Thymus (tissue), 11 donors: ENCODE results near the gene AVPR2. TPM values are rescaled to one million over a fixed set of nuclear protein-coding genes. Genes with fewer than 3 reads are reported as not detected.

Experiments
- DNase-seq, 9 donors: peaks; one replicate each; pipeline ENCODE4 v3.0.0-alpha.2; 2013; ENCODE audit warnings: low spot score in 9 of 9, low read depth in 6 of 9, missing footprints in 1 of 9
- H3K27ac ChIP-seq, 2 donors: one replicate each; pipeline ENCODE4 v1.5.1; 2013; ENCODE audit warnings: control low read depth in 1 of 2, low read depth in 1 of 2, low read length in 1 of 2, mild to moderate bottlenecking in 1 of 2, moderate library complexity in 1 of 2
- H3K27me3 ChIP-seq, 2 donors: one replicate each; pipeline ENCODE4 v1.5.1; 2013; ENCODE audit warnings: low read length in 1 of 2; ENCODE audit not compliant: control insufficient read depth in 2 of 2, insufficient read depth in 1 of 2
- H3K36me3 ChIP-seq, 2 donors: one replicate each; pipeline ENCODE4 v1.5.1; 2013; ENCODE audit warnings: low read length in 1 of 2, mild to moderate bottlenecking in 1 of 2, moderate library complexity in 1 of 2; ENCODE audit not compliant: control insufficient read depth in 2 of 2, insufficient read depth in 2 of 2
- H3K4me1 ChIP-seq, 2 donors: one replicate each; pipeline ENCODE4 v1.5.1; 2013; ENCODE audit warnings: low read length in 2 of 2; ENCODE audit not compliant: control insufficient read depth in 2 of 2, insufficient read depth in 2 of 2
- H3K4me3 ChIP-seq, 2 donors: one replicate each; pipeline ENCODE4 v1.5.1; 2013; ENCODE audit warnings: low read length in 2 of 2, control low read depth in 1 of 2, mild to moderate bottlenecking in 1 of 2
- H3K9me3 ChIP-seq, 2 donors: one replicate each; pipeline ENCODE4 v1.5.1; 2013; ENCODE audit warnings: low read length in 1 of 2, mild to moderate bottlenecking in 1 of 2; ENCODE audit not compliant: control insufficient read depth in 2 of 2, insufficient read depth in 1 of 2
- WGBS: extraction: QIAGEN DNeasy Blood & Tissue Kit; methylation state at CpG from one replicate; pipeline ENCODE4 v1.1.7; 2013; 5-methylcytosine and 5-hydroxymethylcytosine counted together
- polyA plus RNA-seq: library from polyadenylated mRNA; stranded (reverse); fragments of 200-250 nt; gene quantifications from one replicate; pipeline ENCODE4 v1.2.3, GENCODE V29; 2013
- total RNA-seq: library from RNA; stranded (reverse); fragments of 120-200 nt; gene quantifications from one replicate; pipeline ENCODE4 v1.2.4, GENCODE V29; 2013
- donor health status: healthy.

The AVPR2 gene
- total and polyA plus RNA-seq, 2 donors = 0.24 to 1.8 TPM

DNA sequence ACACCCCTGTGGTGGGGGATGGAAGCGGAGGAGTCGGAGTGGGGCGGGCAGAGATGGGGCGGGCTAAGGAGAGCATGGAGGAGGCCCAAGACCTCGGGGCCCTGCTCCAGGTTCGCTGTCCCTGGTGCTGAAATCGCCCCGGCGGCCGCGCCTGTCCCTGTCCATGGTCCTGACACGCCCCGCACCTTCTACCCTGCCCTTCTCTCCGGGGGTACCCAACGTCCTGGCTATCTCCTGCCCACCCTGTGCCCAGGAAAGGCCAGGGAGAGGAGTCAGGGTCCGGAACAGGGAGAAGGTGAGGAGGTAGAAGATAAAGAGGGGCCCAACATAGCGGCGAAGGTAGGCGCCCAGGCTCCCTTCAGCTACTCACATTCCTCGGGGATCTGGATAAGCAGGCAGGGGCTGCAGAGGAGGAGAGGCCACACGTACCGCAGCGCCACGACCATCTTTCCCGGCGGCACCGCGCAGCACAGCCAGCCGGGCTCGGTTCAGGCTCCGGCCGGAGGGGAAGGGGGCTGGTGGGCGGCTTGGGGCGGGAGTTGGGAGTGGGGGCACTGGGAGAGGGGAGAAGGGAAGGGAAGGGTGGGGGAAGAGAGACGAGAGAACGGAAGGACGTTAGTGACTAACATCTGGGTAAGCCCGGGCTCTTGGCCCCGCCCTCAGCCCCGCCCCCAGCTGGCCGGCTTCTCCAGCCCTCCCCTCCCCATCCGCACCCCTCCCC is 28.9 kb upstream of the AVPR2 start:
- no peaks in the 10 kb centered on the region for H3K36me3 ChIP-seq
- no peaks in the 10 kb centered on the region for H3K9me3 ChIP-seq
- H3K27ac ChIP-seq = no peak overlapping the region
- H3K4me3 ChIP-seq = no peak overlapping the region
- peaks cover 0 to 76% of the 10 kb centered on the region in 2 donors for H3K27me3 ChIP-seq
- WGBS = 3% methylated on average over 40 of the region's 42 CpGs
- DNase-seq = peak; percentile 16 to 79 (median 47)
- peaks cover 0 to 20% of the 10 kb centered on the region in 2 donors for H3K4me1 ChIP-seq

DNA sequence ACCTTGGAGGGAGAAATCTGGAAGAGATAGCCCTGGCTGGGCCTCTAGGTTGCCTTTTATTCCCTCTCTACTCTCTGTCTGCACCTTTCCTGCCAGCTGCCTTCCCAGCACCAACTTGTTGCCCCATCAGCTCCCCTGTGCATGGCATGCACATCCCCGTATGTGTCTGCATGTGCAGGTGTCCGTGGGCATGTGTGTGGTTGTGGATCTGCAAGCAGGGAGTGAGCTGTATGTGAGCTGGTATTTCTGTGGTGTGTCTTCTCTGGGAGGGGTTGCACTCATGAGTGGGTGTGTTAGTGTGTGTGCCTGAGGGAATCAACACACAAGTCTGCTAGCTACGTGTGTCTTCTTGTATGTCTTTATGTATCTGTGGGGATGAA is 28.4 kb upstream of the AVPR2 start:
- no peaks in the 10 kb centered on the region for H3K36me3 ChIP-seq
- peaks cover 0 to 78% of the 10 kb centered on the region in 2 donors for H3K27me3 ChIP-seq
- 77% methylated on average over 3 of the region's 3 CpGs for WGBS
- H3K4me1 ChIP-seq = peaks cover 0 to 20% of the 10 kb centered on the region in 2 donors
- H3K27ac ChIP-seq = no peak overlapping the region
- DNase-seq = no peak
- no peak overlapping the region for H3K4me3 ChIP-seq
- H3K9me3 ChIP-seq = no peaks in the 10 kb centered on the region

DNA sequence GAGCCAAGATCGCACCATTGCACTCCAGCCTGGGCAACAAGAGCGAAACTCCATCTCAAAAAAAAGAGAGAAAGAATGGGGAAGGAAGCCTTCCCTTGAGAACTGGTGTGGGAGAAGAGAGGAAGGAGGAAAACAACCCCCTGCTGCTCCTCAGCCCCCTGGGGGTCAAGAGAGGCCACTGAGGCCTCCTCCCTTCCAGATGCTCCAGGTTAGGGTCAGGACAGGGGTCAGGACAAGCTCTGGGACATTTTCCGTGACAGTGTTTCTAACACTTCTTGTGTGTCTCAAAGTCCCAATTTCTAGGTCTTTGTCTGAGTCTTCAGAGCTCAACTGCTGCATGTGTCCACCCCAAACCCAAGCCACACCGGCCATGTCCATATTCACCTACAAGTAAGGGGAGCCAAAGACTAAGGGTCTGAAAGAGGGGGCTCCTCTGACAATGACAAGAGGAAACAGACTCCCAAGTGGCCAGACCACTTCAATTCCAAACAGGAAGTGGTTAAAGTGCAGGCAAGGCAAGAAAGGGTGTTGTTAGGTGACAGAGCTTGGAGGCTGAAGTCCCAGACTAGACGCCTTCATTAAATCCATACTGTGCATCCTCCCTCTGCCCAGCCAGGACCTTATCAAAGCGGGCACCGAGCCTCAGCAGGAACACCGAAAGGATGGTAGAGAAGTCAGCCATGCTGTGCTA is 26.8 kb upstream of the AVPR2 start:
- no peak overlapping the region for H3K4me3 ChIP-seq
- no peaks in the 10 kb centered on the region for H3K9me3 ChIP-seq
- no peak for DNase-seq
- WGBS = 69% methylated on average over 8 of the region's 8 CpGs
- peaks cover 0 to 81% of the 10 kb centered on the region in 2 donors for H3K27me3 ChIP-seq
- H3K4me1 ChIP-seq = peaks cover 0 to 20% of the 10 kb centered on the region in 2 donors
- H3K36me3 ChIP-seq = no peaks in the 10 kb centered on the region
- no peak overlapping the region for H3K27ac ChIP-seq

DNA sequence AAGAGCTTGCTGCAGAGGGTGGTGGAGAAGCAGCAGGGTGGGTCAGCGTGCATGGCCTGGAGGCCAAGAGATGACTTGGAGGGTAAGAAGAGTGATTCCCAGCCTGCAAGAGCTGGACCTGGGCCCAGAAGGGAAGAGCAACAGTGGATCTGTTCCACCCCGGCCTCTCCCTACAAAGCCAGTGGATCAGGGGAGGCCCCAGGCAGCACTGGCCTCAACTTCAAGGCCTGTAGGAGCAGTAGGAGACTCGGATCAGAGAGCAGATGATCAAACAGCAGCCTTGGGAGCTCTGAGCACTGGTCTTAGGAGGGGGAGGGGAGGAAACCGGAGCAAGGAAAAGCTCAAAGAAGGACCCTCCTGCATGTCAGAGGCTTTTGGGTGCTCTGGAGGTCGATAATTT is 26.1 kb upstream of the AVPR2 start:
- WGBS = 47% methylated on average over 5 of the region's 5 CpGs
- H3K27ac ChIP-seq = no peak overlapping the region
- peaks cover 3 to 81% of the 10 kb centered on the region in 2 donors for H3K27me3 ChIP-seq
- no peaks in the 10 kb centered on the region for H3K9me3 ChIP-seq
- no peak overlapping the region for H3K4me3 ChIP-seq
- peaks cover 0 to 20% of the 10 kb centered on the region in 2 donors for H3K4me1 ChIP-seq
- no peak for DNase-seq
- H3K36me3 ChIP-seq = no peaks in the 10 kb centered on the region

DNA sequence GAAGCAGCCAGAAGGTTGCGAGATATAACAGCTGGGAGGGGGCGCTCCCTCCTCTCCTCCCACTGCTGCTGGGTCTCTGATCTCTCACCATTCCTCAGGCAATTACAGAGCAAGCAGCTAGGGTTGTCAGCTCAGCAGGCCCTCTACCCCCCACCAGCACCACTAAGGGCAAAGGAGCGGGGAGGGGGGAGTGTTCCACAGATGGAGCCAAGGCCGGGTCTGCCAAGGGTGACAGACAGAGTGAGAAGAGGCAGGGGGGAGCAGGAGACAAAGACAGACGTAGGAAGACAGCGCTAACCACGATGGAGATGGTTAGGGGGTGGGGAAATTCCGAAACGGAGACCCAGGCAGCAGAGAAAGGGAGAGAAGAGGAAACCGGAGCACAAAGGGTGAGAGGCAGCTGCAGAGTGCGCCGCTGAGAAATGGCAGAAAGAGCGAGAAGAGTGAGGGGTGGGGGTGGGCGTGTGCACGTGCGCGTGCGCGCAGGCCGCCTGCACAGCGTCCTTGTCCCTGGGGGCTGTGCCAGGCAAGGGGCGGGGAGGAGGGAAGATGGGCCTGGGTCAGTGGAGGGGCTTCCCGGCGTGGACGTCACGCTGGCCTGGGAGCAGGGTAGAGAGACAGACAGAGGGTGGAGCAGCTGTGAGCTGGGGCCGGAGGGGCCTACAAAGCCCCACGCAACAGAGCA is 25.4 kb upstream of the AVPR2 start:
- Histone ChIP-seq H3K9me3 (no peaks in the 10 kb centered on the region), H3K27ac (no peak overlapping the region), H3K27me3 (peaks cover 6 to 81% of the 10 kb centered on the region in 2 donors), H3K36me3 (no peaks in the 10 kb centered on the region), H3K4me3 (no peak overlapping the region), H3K4me1 (peaks cover 0 to 20% of the 10 kb centered on the region in 2 donors)
- 6% methylated on average over 28 of the region's 28 CpGs for WGBS
- peak in 3 of 9 donors; percentile 12 to 38 (median 13) for DNase-seq

DNA sequence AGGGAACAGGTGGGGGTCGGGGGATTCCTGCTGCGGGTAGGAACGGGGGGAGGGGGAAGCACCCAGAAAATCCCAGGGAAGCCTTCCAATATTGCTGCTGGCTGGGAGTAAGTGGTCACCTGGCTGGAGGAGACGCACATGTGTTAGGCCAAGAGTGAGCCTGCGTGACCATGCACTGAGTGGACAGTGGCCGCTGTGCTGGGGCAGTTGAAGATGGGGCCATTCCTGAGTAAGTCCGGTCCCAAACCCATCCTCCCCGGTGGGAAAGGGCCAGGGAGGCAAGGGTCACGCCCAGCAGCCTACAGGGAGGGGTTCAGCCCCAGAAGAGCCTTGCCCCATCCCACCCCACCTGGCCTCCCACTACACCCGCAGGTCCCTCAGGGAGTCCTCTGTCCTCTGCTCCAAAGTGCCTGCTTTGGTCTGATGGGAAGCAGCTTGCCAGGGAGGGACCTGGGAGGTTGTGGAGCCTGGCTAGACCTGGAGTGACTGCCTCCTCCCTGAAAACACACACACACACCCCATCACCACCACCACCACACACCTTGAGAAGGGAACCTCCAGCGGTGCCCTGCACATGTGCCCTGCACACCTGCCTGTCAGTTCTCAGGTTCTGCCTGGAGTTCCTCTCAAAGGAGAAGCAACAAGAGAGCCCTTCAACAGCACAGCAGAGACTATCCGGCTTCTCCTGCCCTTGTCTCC is 24.6 kb upstream of the AVPR2 start:
- Histone ChIP-seq H3K27me3 (peaks cover 10 to 82% of the 10 kb centered on the region in 2 donors), H3K9me3 (no peaks in the 10 kb centered on the region), H3K27ac (no peak overlapping the region), H3K4me3 (no peak overlapping the region), H3K36me3 (no peaks in the 10 kb centered on the region), H3K4me1 (peaks cover 0 to 20% of the 10 kb centered on the region in 2 donors)
- no peak for DNase-seq
- WGBS = 72% methylated on average over 12 of the region's 12 CpGs

DNA sequence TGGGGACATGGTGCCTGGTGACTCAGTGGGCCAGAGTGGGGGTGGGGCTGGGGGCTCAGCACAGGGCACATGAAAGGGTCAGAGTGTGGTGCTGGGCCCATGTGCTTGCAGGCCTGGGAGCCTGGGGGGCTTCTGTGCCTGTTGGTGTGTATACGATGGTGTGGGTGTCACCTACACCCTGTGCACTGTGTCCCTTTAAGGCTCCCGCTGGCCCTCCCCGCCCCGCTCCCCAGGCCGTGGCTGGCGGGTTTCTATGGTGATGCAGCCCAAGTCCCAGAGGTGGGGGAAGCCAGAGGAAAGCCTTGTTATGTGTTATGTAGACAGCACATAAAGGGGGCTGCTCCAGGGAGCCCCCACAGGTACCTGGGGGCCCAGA is 24.0 kb upstream of the AVPR2 start:
- WGBS = 39% methylated on average over 6 of the region's 6 CpGs

DNA sequence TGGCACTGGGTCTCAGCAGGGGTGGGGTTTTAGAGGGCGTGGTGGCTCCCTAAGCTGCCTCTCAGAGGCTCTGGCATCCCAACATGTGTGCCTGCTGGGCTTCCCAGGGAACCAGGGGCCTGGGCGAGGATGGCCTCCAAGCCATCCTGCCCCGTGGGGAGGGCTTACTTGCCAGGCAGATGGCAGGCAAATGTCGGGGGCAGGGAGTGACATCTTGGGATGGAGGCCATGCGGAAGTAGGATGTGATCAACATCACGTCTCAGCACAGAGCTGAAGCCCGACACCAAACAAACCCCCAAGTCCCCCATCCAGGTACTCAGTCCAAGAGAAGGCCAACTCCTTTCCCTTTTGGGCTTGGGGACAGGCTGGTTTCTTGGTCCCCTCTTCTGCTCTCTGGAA is 23.2 kb upstream of the AVPR2 start:
- peaks cover 0 to 1% of the 10 kb centered on the region in 2 donors for H3K9me3 ChIP-seq
- H3K36me3 ChIP-seq = no peaks in the 10 kb centered on the region
- DNase-seq = no peak
- peaks cover 14 to 83% of the 10 kb centered on the region in 2 donors for H3K27me3 ChIP-seq
- WGBS = 93% methylated on average over 7 of the region's 7 CpGs
- H3K4me1 ChIP-seq = peaks cover 0 to 22% of the 10 kb centered on the region in 2 donors
- H3K4me3 ChIP-seq = no peak overlapping the region
- no peak overlapping the region for H3K27ac ChIP-seq

More for the DNA sequence above, 24.0 kb upstream of the AVPR2 start:
- no peak overlapping the region for H3K27ac ChIP-seq
- no peaks in the 10 kb centered on the region for H3K9me3 ChIP-seq
- H3K4me1 ChIP-seq = peaks cover 0 to 22% of the 10 kb centered on the region in 2 donors
- H3K4me3 ChIP-seq = no peak overlapping the region
- no peak for DNase-seq
- no peaks in the 10 kb centered on the region for H3K36me3 ChIP-seq
- peaks cover 14 to 83% of the 10 kb centered on the region in 2 donors for H3K27me3 ChIP-seq
